WERI-Rb-1 (cell line): Measurements from ENCODE around the gene UBR3.

Experiments
- DNase-seq: peaks from one replicate; pipeline ENCODE4 v3.0.0-alpha.2; 2020
- H3K27ac ChIP-seq: fragments of 250-450 bp; sonication (Bioruptor Pico); 2 replicates; pipeline ENCODE4 v1.5.1; 2020; ENCODE audit warnings: mild to moderate bottlenecking, moderate library complexity
- H3K27me3 ChIP-seq: fragments of 250-450 bp; sonication (Bioruptor Pico); 2 replicates; pipeline ENCODE4 v1.5.1; 2021; ENCODE audit warnings: mild to moderate bottlenecking, low read depth, moderate library complexity; ENCODE audit not compliant: insufficient read depth, severe bottlenecking
- H3K36me3 ChIP-seq: fragments of 250-450 bp; sonication (Bioruptor Pico); 2 replicates; pipeline ENCODE4 v1.5.1; 2020; ENCODE audit warnings: mild to moderate bottlenecking, moderate library complexity
- H3K4me3 ChIP-seq: 2 replicates; pipeline ENCODE4 v1.5.1; 2011; ENCODE audit warnings: low read depth, mild to moderate bottlenecking, control low read depth, low read length
- H3K9me3 ChIP-seq: fragments of 250-450 bp; sonication (Bioruptor Pico); 2 replicates; pipeline ENCODE4 v1.5.1; 2021; ENCODE audit warnings: mild to moderate bottlenecking, moderate library complexity; ENCODE audit not compliant: severe bottlenecking
- CTCF ChIP-seq: IDR thresholded peaks from 2 replicates; pipeline ENCODE4 v1.5.1; 2011; ENCODE audit warnings: low read depth, mild to moderate bottlenecking, control low read depth, inconsistent platforms, low read length

Gene UBR3

GRCh38 chr2:169977530-169977929 lies 150.3 kb downstream of the UBR3 start:
- H3K4me3 ChIP-seq = no peak overlapping the region
- DNase-seq = no peak
- no peaks in the 10 kb centered on the region for H3K27me3 ChIP-seq
- peaks cover 3% of the 10 kb centered on the region for H3K36me3 ChIP-seq
- no peak for TF ChIP-seq CTCF
- no peak overlapping the region for H3K27ac ChIP-seq
- no peaks in the 10 kb centered on the region for H3K9me3 ChIP-seq

GRCh38 chr2:169978402-169979017 lies 151.3 kb downstream of the UBR3 start:
- H3K27me3 ChIP-seq = no peaks in the 10 kb centered on the region
- peaks cover 3% of the 10 kb centered on the region for H3K36me3 ChIP-seq
- no peak overlapping the region for H3K27ac ChIP-seq
- no peak overlapping the region for H3K4me3 ChIP-seq
- no peak for TF ChIP-seq CTCF
- H3K9me3 ChIP-seq = no peaks in the 10 kb centered on the region
- no peak for DNase-seq

GRCh38 chr2:169979025-169979424 lies 151.8 kb downstream of the UBR3 start:
- no peaks in the 10 kb centered on the region for H3K27me3 ChIP-seq
- no peak overlapping the region for H3K4me3 ChIP-seq
- DNase-seq = no peak
- H3K36me3 ChIP-seq = no peaks in the 10 kb centered on the region; the same call in 1 of the 2 replicates
- no peak for TF ChIP-seq CTCF
- no peak overlapping the region for H3K27ac ChIP-seq
- no peaks in the 10 kb centered on the region for H3K9me3 ChIP-seq

- H3K27me3 ChIP-seq = no peaks in the 10 kb centered on the region
- no peak for TF ChIP-seq CTCF
- H3K4me3 ChIP-seq = no peak overlapping the region
- no peaks in the 10 kb centered on the region for H3K9me3 ChIP-seq
- H3K36me3 ChIP-seq = no peaks in the 10 kb centered on the region; the same call in 1 of the 2 replicates
- H3K27ac ChIP-seq = no peak overlapping the region
- DNase-seq = no peak
Observed at GRCh38 chr2:169980001-169980400, 152.7 kb downstream of the UBR3 start.

GRCh38 chr2:169980643-169981042 lies 153.4 kb downstream of the UBR3 start:
- H3K36me3 ChIP-seq = no peaks in the 10 kb centered on the region; the same call in 1 of the 2 replicates
- no peaks in the 10 kb centered on the region for H3K27me3 ChIP-seq
- no peak for TF ChIP-seq CTCF
- H3K9me3 ChIP-seq = no peaks in the 10 kb centered on the region
- DNase-seq = no peak
- no peak overlapping the region for H3K4me3 ChIP-seq
- H3K27ac ChIP-seq = no peak overlapping the region

GRCh38 chr2:169982929-169983328 lies 155.7 kb downstream of the UBR3 start:
- Histone ChIP-seq H3K36me3 (peaks cover 6% of the 10 kb centered on the region; the same call in 1 of the 2 replicates), H3K4me3 (no peak overlapping the region), H3K9me3 (no peaks in the 10 kb centered on the region), H3K27ac (no peak overlapping the region), H3K27me3 (no peaks in the 10 kb centered on the region)
- TF ChIP-seq CTCF = no peak
- DNase-seq = no peak
